HFFc6 (cell line): Measurements from ENCODE around the gene CCNF. TPM values are rescaled to one million over a fixed set of nuclear protein-coding genes. Genes with fewer than 3 reads are reported as not detected.

Experiments
- DNase-seq: peaks from one replicate; pipeline ENCODE4 v3.0.0-alpha.2; 2018
- H3K27ac Mint-ChIP-seq: 2 replicates; pipeline ENCODE4 v1.8.0; 2020; ENCODE audit warnings: mild to moderate bottlenecking, mixed read lengths
- H3K27me3 Mint-ChIP-seq: 2 replicates; pipeline ENCODE4 v1.8.0; 2021; ENCODE audit warnings: mild to moderate bottlenecking, moderate library complexity, mixed read lengths; ENCODE audit not compliant: insufficient read depth
- H3K36me3 Mint-ChIP-seq: 2 replicates; pipeline ENCODE4 v1.8.0; 2021; ENCODE audit warnings: low read depth, mixed read lengths
- H3K4me1 Mint-ChIP-seq: 2 replicates; pipeline ENCODE4 v1.8.0; 2020; ENCODE audit warnings: low read depth, mixed read lengths
- H3K4me3 Mint-ChIP-seq: 2 replicates; pipeline ENCODE4 v1.8.0; 2020; ENCODE audit warnings: mild to moderate bottlenecking, moderate library complexity, mixed read lengths
- H3K9me3 Mint-ChIP-seq: 2 replicates; pipeline ENCODE4 v1.8.0; 2020; ENCODE audit warnings: mild to moderate bottlenecking, mixed read lengths
- total RNA-seq, 6 experiments: library from RNA; stranded (reverse); fragmentation: NEBNext Ultra II Directional; extraction: Animal tissue kit (Norgen Biotek cat#: 25700); gene quantifications; 2 replicates in 1 of 6; 3 replicates in 5 of 6; pipeline ENCODE4 v1.2.3, GENCODE V29; 2021
- TF ChIP-seq, protein P1 (sequence below): fragments of 200-600 bp; sonication (generic); IDR thresholded peaks from 2 replicates; pipeline ENCODE4 v1.5.0; 2021; ENCODE audit warnings: antibody characterized with exemption, mild to moderate bottlenecking

The CCNF gene
- total RNA-seq, 6 experiments from 2014 or later = 10.9 to 22.3 (median 19.8) TPM

GRCh38 chr16:2483939-2484897 lies 55.0 kb downstream of the CCNF start:
- peaks cover 11% of the 10 kb centered on the region for H3K27me3 Mint-ChIP-seq
- TF ChIP-seq, protein P1, sequence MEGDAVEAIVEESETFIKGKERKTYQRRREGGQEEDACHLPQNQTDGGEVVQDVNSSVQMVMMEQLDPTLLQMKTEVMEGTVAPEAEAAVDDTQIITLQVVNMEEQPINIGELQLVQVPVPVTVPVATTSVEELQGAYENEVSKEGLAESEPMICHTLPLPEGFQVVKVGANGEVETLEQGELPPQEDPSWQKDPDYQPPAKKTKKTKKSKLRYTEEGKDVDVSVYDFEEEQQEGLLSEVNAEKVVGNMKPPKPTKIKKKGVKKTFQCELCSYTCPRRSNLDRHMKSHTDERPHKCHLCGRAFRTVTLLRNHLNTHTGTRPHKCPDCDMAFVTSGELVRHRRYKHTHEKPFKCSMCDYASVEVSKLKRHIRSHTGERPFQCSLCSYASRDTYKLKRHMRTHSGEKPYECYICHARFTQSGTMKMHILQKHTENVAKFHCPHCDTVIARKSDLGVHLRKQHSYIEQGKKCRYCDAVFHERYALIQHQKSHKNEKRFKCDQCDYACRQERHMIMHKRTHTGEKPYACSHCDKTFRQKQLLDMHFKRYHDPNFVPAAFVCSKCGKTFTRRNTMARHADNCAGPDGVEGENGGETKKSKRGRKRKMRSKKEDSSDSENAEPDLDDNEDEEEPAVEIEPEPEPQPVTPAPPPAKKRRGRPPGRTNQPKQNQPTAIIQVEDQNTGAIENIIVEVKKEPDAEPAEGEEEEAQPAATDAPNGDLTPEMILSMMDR = 0 out of 2 replicates have a peak, but pooled peaks have one; percentile 20
- no peak overlapping the region; the same call in 1 of the 2 replicates for H3K4me3 Mint-ChIP-seq
- H3K36me3 Mint-ChIP-seq = no peaks in the 10 kb centered on the region
- peak overlapping the region; percentile 97 for H3K27ac Mint-ChIP-seq
- DNase-seq = no peak
- H3K9me3 Mint-ChIP-seq = no peaks in the 10 kb centered on the region
- H3K4me1 Mint-ChIP-seq = peaks cover 32% of the 10 kb centered on the region

DNA sequence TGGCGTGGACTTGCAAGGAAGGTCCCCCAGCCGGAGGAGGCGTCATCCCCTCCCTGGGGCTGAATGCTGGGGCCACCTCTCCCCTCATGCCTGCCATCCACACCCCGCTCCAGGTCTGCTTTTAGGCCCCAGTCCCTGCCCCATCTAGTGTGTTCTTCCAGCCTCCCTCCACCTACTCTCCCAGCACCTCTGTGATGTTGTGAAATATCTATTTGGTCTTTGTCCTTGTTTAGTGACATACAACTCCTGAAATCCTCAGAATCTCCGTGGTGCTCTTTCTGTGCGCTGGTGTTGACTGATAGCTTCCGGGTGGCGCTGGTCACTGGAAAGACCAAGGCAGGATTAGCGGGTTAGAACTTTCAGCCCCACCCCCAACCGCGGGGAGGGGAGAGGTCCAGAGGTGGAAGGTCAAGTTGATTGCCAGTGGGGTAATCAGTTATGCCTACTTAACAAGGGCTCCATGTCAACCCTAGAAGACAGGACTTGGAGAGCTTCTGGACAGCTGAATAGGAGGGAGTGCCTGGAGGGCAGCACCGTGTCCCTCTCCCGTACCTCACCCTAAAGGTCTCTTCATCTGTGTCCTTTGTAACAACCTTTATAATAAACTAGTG lies 55.8 kb downstream of the CCNF start:
- no peak for DNase-seq
- no peaks in the 10 kb centered on the region for H3K9me3 Mint-ChIP-seq
- H3K4me1 Mint-ChIP-seq = peaks cover 32% of the 10 kb centered on the region
- no peak overlapping the region for H3K27ac Mint-ChIP-seq
- peaks cover 11% of the 10 kb centered on the region for H3K27me3 Mint-ChIP-seq
- no peak overlapping the region for H3K4me3 Mint-ChIP-seq
- H3K36me3 Mint-ChIP-seq = no peaks in the 10 kb centered on the region
- TF ChIP-seq, protein P1 = no peak

GRCh38 chr16:2485811-2486507 lies 56.7 kb downstream of the CCNF start:
- TF ChIP-seq, protein P1 = no peak
- no peaks in the 10 kb centered on the region for H3K9me3 Mint-ChIP-seq
- peaks cover 32% of the 10 kb centered on the region for H3K4me1 Mint-ChIP-seq
- no peak for DNase-seq
- no peak overlapping the region for H3K27ac Mint-ChIP-seq
- H3K4me3 Mint-ChIP-seq = no peak overlapping the region
- H3K36me3 Mint-ChIP-seq = no peaks in the 10 kb centered on the region
- peaks cover 11% of the 10 kb centered on the region for H3K27me3 Mint-ChIP-seq

DNA sequence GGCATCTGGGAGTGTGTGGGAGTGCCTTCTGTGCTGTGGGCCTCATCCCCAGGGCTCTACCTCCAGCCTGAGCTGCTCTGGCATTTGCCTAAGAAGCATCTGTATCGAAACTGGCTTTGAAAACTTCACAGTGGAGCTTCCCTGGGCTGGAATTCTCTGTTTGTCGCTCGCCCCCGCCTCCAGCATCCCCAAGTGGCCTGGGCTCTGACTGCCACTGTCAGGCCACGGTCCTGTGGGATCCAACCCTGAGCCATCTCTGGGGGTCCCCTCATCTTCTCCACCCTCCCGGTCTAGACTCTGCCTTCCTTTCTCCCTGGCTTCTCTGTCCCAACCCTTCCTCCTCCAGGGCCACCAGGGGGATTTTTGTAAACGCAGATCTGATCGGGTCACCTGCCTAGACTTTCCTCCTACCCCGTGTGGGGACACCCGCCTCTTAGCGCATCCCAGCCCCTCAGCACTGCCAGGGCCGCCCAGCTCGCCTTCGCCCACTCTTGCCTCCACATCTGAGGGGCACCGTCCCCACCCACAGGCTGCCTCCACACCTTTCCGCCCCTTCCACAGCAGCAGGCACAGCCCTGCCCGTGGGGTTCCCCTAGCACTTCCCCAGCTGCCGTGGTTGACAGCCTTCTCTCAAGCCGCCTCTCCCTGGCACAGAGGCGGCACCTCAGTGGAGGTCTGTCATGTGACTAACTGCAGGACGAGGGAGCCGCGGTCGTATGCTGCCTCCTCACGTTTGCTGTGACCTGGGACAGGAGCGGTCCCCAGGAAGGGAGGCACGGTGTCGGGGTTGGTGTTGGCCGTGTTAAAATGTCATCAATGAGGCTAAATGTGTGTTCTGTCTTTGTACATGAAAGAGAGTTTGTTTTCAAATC lies 57.6 kb downstream of the CCNF start:
- Mint-ChIP-seq H3K27ac (peak overlapping the region; percentile 69), H3K4me1 (peaks cover 30% of the 10 kb centered on the region), H3K36me3 (no peaks in the 10 kb centered on the region), H3K4me3 (0 out of 2 replicates have a peak overlapping the region, but pooled peaks have one; percentile 1), H3K27me3 (peaks cover 11% of the 10 kb centered on the region), H3K9me3 (no peaks in the 10 kb centered on the region)
- TF ChIP-seq, protein P1 = peak; percentile 4; the same call in 1 of the 2 replicates
- DNase-seq = peak; percentile 22

DNA sequence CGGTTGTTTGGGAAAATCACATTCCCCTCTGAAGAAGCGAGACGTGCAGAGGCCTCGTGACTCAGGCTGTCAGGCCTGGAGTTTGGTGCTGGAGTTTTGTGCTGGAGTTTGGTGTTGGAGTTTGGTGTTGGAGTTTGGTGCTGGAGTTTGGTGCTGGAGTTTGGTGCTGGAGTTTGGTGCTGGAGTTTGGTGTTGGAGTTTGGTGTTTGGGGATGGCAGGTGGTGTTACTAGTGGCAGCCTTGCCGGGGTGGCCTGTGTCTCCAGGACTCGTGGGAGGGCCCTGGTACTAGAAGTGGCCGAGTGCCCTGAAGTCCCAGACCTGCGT lies 58.2 kb downstream of the CCNF start:
- peak overlapping the region; percentile 69 for H3K27ac Mint-ChIP-seq
- TF ChIP-seq, protein P1 = no peak
- H3K36me3 Mint-ChIP-seq = no peaks in the 10 kb centered on the region
- H3K4me3 Mint-ChIP-seq = 0 out of 2 replicates have a peak overlapping the region, but pooled peaks have one; percentile 1
- H3K9me3 Mint-ChIP-seq = no peaks in the 10 kb centered on the region
- H3K4me1 Mint-ChIP-seq = peaks cover 24% of the 10 kb centered on the region
- DNase-seq = no peak
- H3K27me3 Mint-ChIP-seq = peaks cover 11% of the 10 kb centered on the region
